Superior temporal gyrus (tissue), 1 donor: Measurements from ENCODE around the gene FAM186B.
A peak's percentile ranks its signal among the peaks of the same experiment; 100 is the strongest.
"Not testable (repeated sequence)": the region's sequence is repeated elsewhere in the genome, so short reads cannot be mapped to it uniquely, and the experiment has no call there.

Experiments used
- DNase-seq: peaks from one replicate; pipeline ENCODE4 v3.0.0-alpha.2; 2016; ENCODE audit errors: extremely low spot score

Gene FAM186B

GRCh38 chr12:49605539-49605938 lies at the start of gene FAM186B:
Gene FAM186B (minus strand): TSS chr12:49605639. CDS start chr12:49605477, 162 bp downstream.
- DNase-seq: not testable (repeated sequence)

- no peak for DNase-seq
These were observed 49.3 kb upstream of the FAM186B start for GRCh38 chr12:49654715-49655114.

- no peak for DNase-seq
These were observed 47.6 kb upstream of the FAM186B start for GRCh38 chr12:49652921-49653520.

GRCh38 chr12:49651855-49652254 lies 46.4 kb upstream of the FAM186B start:
- DNase-seq: no peak

GRCh38 chr12:49649892-49650291 lies 44.5 kb upstream of the FAM186B start:
- DNase-seq: no peak

- DNase-seq: no peak
These were observed 44.0 kb upstream of the FAM186B start for GRCh38 chr12:49649445-49649844.

GRCh38 chr12:49648712-49649003 lies 43.2 kb upstream of the FAM186B start:
- DNase-seq: no peak

- no peak for DNase-seq
These were observed 42.6 kb upstream of the FAM186B start for GRCh38 chr12:49647827-49648711.

GRCh38 chr12:49646871-49647654 lies 41.6 kb upstream of the FAM186B start:
- DNase-seq: no peak

- DNase-seq: no peak
These were observed 40.9 kb upstream of the FAM186B start for GRCh38 chr12:49646331-49646830.

- no peak for DNase-seq
These were observed 40.0 kb upstream of the FAM186B start for GRCh38 chr12:49645146-49646039.

GRCh38 chr12:49644620-49644994 lies 39.2 kb upstream of the FAM186B start:
- DNase-seq: peak; percentile 92

GRCh38 chr12:49643961-49644619 lies 38.7 kb upstream of the FAM186B start:
- no peak for DNase-seq

GRCh38 chr12:49643135-49643534 lies 37.7 kb upstream of the FAM186B start:
- no peak for DNase-seq

GRCh38 chr12:49642370-49642802 lies 36.9 kb upstream of the FAM186B start:
- DNase-seq: no peak

GRCh38 chr12:49641748-49642369 lies 36.4 kb upstream of the FAM186B start:
- DNase-seq: no peak

- DNase-seq: peak; percentile 87
These were observed 31.7 kb upstream of the FAM186B start for GRCh38 chr12:49636979-49637755.

GRCh38 chr12:49636574-49636973 lies 31.1 kb upstream of the FAM186B start:
- DNase-seq: no peak

GRCh38 chr12:49635656-49636055 lies 30.2 kb upstream of the FAM186B start:
- DNase-seq: no peak

- DNase-seq: no peak
These were observed 29.6 kb upstream of the FAM186B start for GRCh38 chr12:49635036-49635435.
